SJCRH30 (cell line): ENCODE results near the gene EHF. TPM values are rescaled to one million over a fixed set of nuclear protein-coding genes. Genes with fewer than 3 reads are reported as not detected.

Experiments
- DNase-seq, 2 experiments: peaks; one replicate each; pipeline ENCODE4 v3.0.0-alpha.2; 2015 to 2020
- H3K27ac ChIP-seq: fragments of 250-450 bp; sonication (Bioruptor Pico); 2 replicates; pipeline ENCODE4 v1.5.1; 2020; ENCODE audit warnings: mild to moderate bottlenecking, moderate library complexity
- H3K27me3 ChIP-seq: fragments of 250-450 bp; sonication (Bioruptor Pico); 2 replicates; pipeline ENCODE4 v1.5.1; 2020; ENCODE audit warnings: mild to moderate bottlenecking, moderate library complexity
- H3K36me3 ChIP-seq: fragments of 250-450 bp; sonication (Bioruptor Pico); 2 replicates; pipeline ENCODE4 v1.5.1; 2020; ENCODE audit warnings: mild to moderate bottlenecking, moderate library complexity
- H3K4me1 ChIP-seq: fragments of 250-450 bp; sonication (Bioruptor Pico); 2 replicates; pipeline ENCODE4 v1.5.1; 2020; ENCODE audit warnings: mild to moderate bottlenecking, moderate library complexity
- H3K4me3 ChIP-seq: fragments of 250-450 bp; sonication (Bioruptor Pico); 2 replicates; pipeline ENCODE4 v1.5.1; 2020; ENCODE audit warnings: mild to moderate bottlenecking, moderate library complexity
- H3K9me3 ChIP-seq: fragments of 250-450 bp; sonication (Bioruptor Pico); replicated peaks from 2 replicates; pipeline ENCODE4 v1.5.1; 2020; ENCODE audit warnings: mild to moderate bottlenecking, moderate library complexity
- total RNA-seq: library from RNA; depleted of rRNA; stranded (reverse); fragments of >200 nt; shearing (Covaris generic); gene quantifications from 2 replicates; pipeline ENCODE4 v1.2.3, GENCODE V29; 2014

EHF gene
- total RNA-seq, 1 experiment from 2014 or later: not detected

- H3K36me3 ChIP-seq: no peaks in the 10 kb centered on the region
- H3K4me3 ChIP-seq: no peak overlapping the region
- no peak overlapping the region for H3K27ac ChIP-seq
- no peaks in the 10 kb centered on the region for H3K27me3 ChIP-seq
- H3K9me3 ChIP-seq: no peaks in the 10 kb centered on the region
- H3K4me1 ChIP-seq: no peaks in the 10 kb centered on the region
- DNase-seq: no peak
Observed at GRCh38 chr11:34609187-34609751, 11.6 kb upstream of the EHF start.

GRCh38 chr11:34609850-34610249, 11.0 kb upstream of the EHF start:
- DNase-seq: no peak
- no peaks in the 10 kb centered on the region for H3K4me1 ChIP-seq
- no peaks in the 10 kb centered on the region for H3K27me3 ChIP-seq
- H3K36me3 ChIP-seq: no peaks in the 10 kb centered on the region
- H3K9me3 ChIP-seq: no peaks in the 10 kb centered on the region
- H3K4me3 ChIP-seq: no peak overlapping the region
- H3K27ac ChIP-seq: no peak overlapping the region

GRCh38 chr11:34610324-34611041, 10.4 kb upstream of the EHF start:
- H3K27me3 ChIP-seq: no peaks in the 10 kb centered on the region
- H3K9me3 ChIP-seq: no peaks in the 10 kb centered on the region
- H3K27ac ChIP-seq: no peak overlapping the region
- H3K36me3 ChIP-seq: no peaks in the 10 kb centered on the region
- H3K4me3 ChIP-seq: no peak overlapping the region
- H3K4me1 ChIP-seq: no peaks in the 10 kb centered on the region
- no peak for DNase-seq

- H3K27ac ChIP-seq: no peak overlapping the region
- no peak for DNase-seq
Observed at GRCh38 chr11:34613015-34613414, 7.9 kb upstream of the EHF start.

GRCh38 chr11:34613552-34614056, 7.3 kb upstream of the EHF start:
- Histone ChIP-seq H3K36me3 (no peaks in the 10 kb centered on the region), H3K9me3 (no peaks in the 10 kb centered on the region), H3K4me3 (no peak overlapping the region), H3K27ac (no peak overlapping the region), H3K4me1 (no peaks in the 10 kb centered on the region), H3K27me3 (no peaks in the 10 kb centered on the region)
- DNase-seq: no peak

More at GRCh38 chr11:34613015-34613414, 7.9 kb upstream of the EHF start:
- Histone ChIP-seq H3K36me3 (no peaks in the 10 kb centered on the region), H3K9me3 (no peaks in the 10 kb centered on the region), H3K4me3 (no peak overlapping the region), H3K27me3 (no peaks in the 10 kb centered on the region), H3K4me1 (no peaks in the 10 kb centered on the region)

- H3K27ac ChIP-seq: no peak overlapping the region
- H3K27me3 ChIP-seq: no peaks in the 10 kb centered on the region
- no peak for DNase-seq
- no peaks in the 10 kb centered on the region for H3K36me3 ChIP-seq
- H3K9me3 ChIP-seq: no peaks in the 10 kb centered on the region
- no peaks in the 10 kb centered on the region for H3K4me1 ChIP-seq
- no peak overlapping the region for H3K4me3 ChIP-seq
Observed at GRCh38 chr11:34614344-34615104, 6.4 kb upstream of the EHF start.

GRCh38 chr11:34616086-34616485, 4.8 kb upstream of the EHF start:
- Histone ChIP-seq H3K27ac (no peak overlapping the region), H3K4me1 (no peaks in the 10 kb centered on the region), H3K36me3 (no peaks in the 10 kb centered on the region), H3K9me3 (no peaks in the 10 kb centered on the region), H3K4me3 (no peak overlapping the region), H3K27me3 (no peaks in the 10 kb centered on the region)
- no peak for DNase-seq

GRCh38 chr11:34616830-34617504, 3.9 kb upstream of the EHF start:
- no peak for DNase-seq
- no peaks in the 10 kb centered on the region for H3K4me1 ChIP-seq
- no peaks in the 10 kb centered on the region for H3K36me3 ChIP-seq
- no peaks in the 10 kb centered on the region for H3K27me3 ChIP-seq
- no peak overlapping the region for H3K27ac ChIP-seq
- no peaks in the 10 kb centered on the region for H3K9me3 ChIP-seq
- H3K4me3 ChIP-seq: no peak overlapping the region

GRCh38 chr11:34618406-34618805, 2.5 kb upstream of the EHF start:
- Histone ChIP-seq H3K4me1 (no peaks in the 10 kb centered on the region), H3K4me3 (no peak overlapping the region), H3K27me3 (no peaks in the 10 kb centered on the region), H3K36me3 (no peaks in the 10 kb centered on the region), H3K9me3 (no peaks in the 10 kb centered on the region), H3K27ac (no peak overlapping the region)
- no peak for DNase-seq

GRCh38 chr11:34619062-34619516, 1.8 kb upstream of the EHF start:
- Histone ChIP-seq H3K9me3 (no peaks in the 10 kb centered on the region), H3K27ac (no peak overlapping the region), H3K4me1 (no peaks in the 10 kb centered on the region), H3K36me3 (no peaks in the 10 kb centered on the region), H3K4me3 (no peak overlapping the region), H3K27me3 (no peaks in the 10 kb centered on the region)
- no peak for DNase-seq

- H3K36me3 ChIP-seq: no peaks in the 10 kb centered on the region
- no peak for DNase-seq
- H3K9me3 ChIP-seq: no peaks in the 10 kb centered on the region
- H3K27ac ChIP-seq: no peak overlapping the region
- no peak overlapping the region for H3K4me3 ChIP-seq
- H3K27me3 ChIP-seq: no peaks in the 10 kb centered on the region
- H3K4me1 ChIP-seq: no peaks in the 10 kb centered on the region
Observed at GRCh38 chr11:34620202-34620601, 691 bp upstream of the EHF start.

GRCh38 chr11:34621876-34622275, 983 bp downstream of the EHF start:
- Histone ChIP-seq H3K36me3 (no peaks in the 10 kb centered on the region), H3K4me3 (no peak overlapping the region), H3K4me1 (no peaks in the 10 kb centered on the region), H3K27ac (no peak overlapping the region), H3K27me3 (no peaks in the 10 kb centered on the region), H3K9me3 (no peaks in the 10 kb centered on the region)
- no peak for DNase-seq

GRCh38 chr11:34623463-34623862, 2.6 kb downstream of the EHF start:
- Histone ChIP-seq H3K27ac (no peak overlapping the region), H3K4me1 (no peaks in the 10 kb centered on the region), H3K4me3 (no peak overlapping the region), H3K9me3 (no peaks in the 10 kb centered on the region), H3K27me3 (no peaks in the 10 kb centered on the region), H3K36me3 (no peaks in the 10 kb centered on the region)
- DNase-seq: no peak

GRCh38 chr11:34624069-34624468, 3.2 kb downstream of the EHF start:
- no peaks in the 10 kb centered on the region for H3K27me3 ChIP-seq
- no peak overlapping the region for H3K4me3 ChIP-seq
- H3K4me1 ChIP-seq: no peaks in the 10 kb centered on the region
- H3K9me3 ChIP-seq: no peaks in the 10 kb centered on the region
- no peak overlapping the region for H3K27ac ChIP-seq
- no peak for DNase-seq
- H3K36me3 ChIP-seq: no peaks in the 10 kb centered on the region

- no peaks in the 10 kb centered on the region for H3K4me1 ChIP-seq
- no peaks in the 10 kb centered on the region for H3K9me3 ChIP-seq
- H3K36me3 ChIP-seq: no peaks in the 10 kb centered on the region
- H3K4me3 ChIP-seq: no peak overlapping the region
- DNase-seq: no peak
- no peak overlapping the region for H3K27ac ChIP-seq
- no peaks in the 10 kb centered on the region for H3K27me3 ChIP-seq
Observed at GRCh38 chr11:34625576-34625975, 4.7 kb downstream of the EHF start.
